GM12891 (cell line): ENCODE measurements around the gene FNDC3B.

Source experiments
- POLR2A ChIP-seq: IDR thresholded peaks from 2 replicates; pipeline ENCODE4 v1.6.1; 2011; ENCODE audit warnings: low read depth, low read length, control low read depth
- POLR2AphosphoS5 ChIP-seq: IDR thresholded peaks from 2 replicates; pipeline ENCODE4 v1.6.1; 2011; ENCODE audit warnings: low read depth, low read length, control low read depth
- TAF1 ChIP-seq: IDR thresholded peaks from 2 replicates; pipeline ENCODE4 v1.6.1; 2011; ENCODE audit warnings: low read depth, low read length, control low read depth

DNA sequence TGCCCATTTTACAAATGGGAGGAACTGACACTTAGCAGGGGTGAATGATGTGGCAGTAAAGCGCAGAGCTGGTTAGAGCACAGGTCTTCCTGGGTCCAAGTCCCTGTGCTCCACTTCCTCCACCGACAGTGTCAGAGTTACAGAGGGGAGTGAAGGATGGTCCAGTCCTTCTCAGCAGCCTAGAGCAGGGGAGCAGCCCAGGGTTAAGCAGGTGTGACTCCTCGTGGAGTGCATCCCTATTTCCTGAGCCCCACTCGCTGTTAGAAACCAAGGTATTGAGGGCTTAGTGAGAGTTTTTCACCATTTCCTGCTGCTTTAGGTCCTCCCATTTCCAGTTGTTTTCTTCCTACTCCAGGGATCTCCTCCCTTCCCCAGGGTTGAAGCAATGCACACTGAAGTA lies 333.5 kb downstream of the FNDC3B start:
- TF ChIP-seq POLR2A (no peak), POLR2AphosphoS5 (no peak), TAF1 (no peak)
